ENCODE measurements around the gene LIN7B.
"Not testable (repeated sequence)": the region's sequence is repeated elsewhere in the genome, so short reads cannot be mapped to it uniquely, and the experiment has no call there.

Gene LIN7B

DNA sequence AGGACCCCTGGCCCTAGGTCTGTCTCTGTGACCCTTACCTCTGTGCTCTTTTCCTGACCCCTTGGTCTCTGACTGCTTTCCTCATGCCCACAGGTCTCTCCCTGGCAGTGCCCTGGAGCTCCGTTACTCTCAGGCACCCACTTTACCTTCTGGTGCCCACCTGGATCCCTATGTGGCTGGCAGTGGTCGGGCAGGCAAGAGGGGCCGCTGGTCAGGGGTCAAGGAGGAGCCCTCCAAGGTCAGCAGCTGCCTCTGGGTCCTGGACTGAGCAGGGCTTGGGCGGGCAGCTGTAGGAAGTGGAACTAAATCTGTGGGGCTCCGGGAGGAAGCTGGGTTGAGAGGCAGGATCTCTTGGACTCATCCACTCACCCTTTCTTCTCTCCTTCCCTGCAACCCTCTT is 21.5 kb downstream of the LIN7B start:
- no peaks in the 10 kb centered on the region for H3K9me3 ChIP-seq (ENCODE audit: control insufficient read depth in 1 of 2, low read length in 2 of 2)
- no peak overlapping the region for H3K27ac ChIP-seq (ENCODE audit: low read length)
- H3K4me1 ChIP-seq (ENCODE audit: control insufficient read depth in 1 of 2, insufficient read depth in 2 of 2, low read length in 2 of 2): peaks cover 0 to 17% of the 10 kb centered on the region in 2 donors
- H3K4me3 ChIP-seq (ENCODE audit: low read depth in 1 of 2, low read length in 2 of 2): no peak overlapping the region
- no peaks in the 10 kb centered on the region for H3K27me3 ChIP-seq (ENCODE audit: low read depth, low read length)
- H3K36me3 ChIP-seq (ENCODE audit: control insufficient read depth in 1 of 2, insufficient read depth in 2 of 2, low read length in 2 of 2): no peaks in the 10 kb centered on the region

DNA sequence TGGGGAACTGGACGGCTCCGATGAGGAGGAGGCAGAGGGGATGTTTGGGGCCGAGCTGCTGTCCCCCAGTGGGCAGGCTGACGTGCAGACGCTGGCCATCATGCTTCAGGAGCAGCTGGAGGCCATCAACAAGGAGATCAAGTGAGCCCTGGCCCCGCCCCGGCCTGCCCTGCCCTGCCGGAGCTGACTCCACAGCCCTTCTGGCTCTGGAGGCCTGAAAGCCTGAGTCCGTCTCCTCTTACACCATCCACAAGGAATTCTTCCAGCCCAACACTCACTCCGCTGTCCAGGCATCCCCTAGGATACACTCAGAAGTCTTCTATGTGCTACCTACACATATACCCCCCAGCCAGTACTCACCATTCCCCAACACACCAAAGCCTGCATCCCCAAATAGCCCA is 22.6 kb downstream of the LIN7B start:
- H3K27me3 ChIP-seq (ENCODE audit: low read depth, low read length): no peaks in the 10 kb centered on the region
- H3K27ac ChIP-seq (ENCODE audit: low read length): no peak overlapping the region
- no peaks in the 10 kb centered on the region for H3K9me3 ChIP-seq (ENCODE audit: control insufficient read depth in 1 of 2, low read length in 2 of 2)
- H3K36me3 ChIP-seq (ENCODE audit: control insufficient read depth in 1 of 2, insufficient read depth in 2 of 2, low read length in 2 of 2): no peaks in the 10 kb centered on the region
- H3K4me3 ChIP-seq (ENCODE audit: low read depth in 1 of 2, low read length in 2 of 2): no peak overlapping the region
- peaks cover 0 to 17% of the 10 kb centered on the region in 2 donors for H3K4me1 ChIP-seq (ENCODE audit: control insufficient read depth in 1 of 2, insufficient read depth in 2 of 2, low read length in 2 of 2)

DNA sequence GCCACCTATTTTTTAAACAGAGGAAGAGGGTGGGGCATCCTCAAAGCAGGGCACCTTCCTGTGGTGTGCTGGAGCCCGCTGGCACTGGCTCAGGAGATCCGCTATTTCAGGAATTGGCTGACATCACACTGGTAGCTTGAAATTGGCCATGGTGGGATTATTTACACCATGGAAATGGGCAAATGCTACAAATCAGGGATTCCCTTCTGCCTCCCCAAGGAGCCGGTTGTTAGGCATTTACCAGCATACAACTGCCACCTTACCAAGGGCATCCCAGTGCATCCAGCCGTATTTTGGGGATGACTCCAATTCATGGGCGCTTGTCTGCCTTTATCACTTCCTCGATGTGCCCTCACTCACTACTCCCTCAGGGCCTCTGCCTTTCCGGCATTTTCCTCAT is 26.8 kb downstream of the LIN7B start:
- Histone ChIP-seq H3K4me3 (ENCODE audit: low read depth in 1 of 2, low read length in 2 of 2) (no peak overlapping the region), H3K4me1 (ENCODE audit: control insufficient read depth in 1 of 2, insufficient read depth in 2 of 2, low read length in 2 of 2) (peaks cover 0 to 21% of the 10 kb centered on the region in 2 donors), H3K27ac (ENCODE audit: low read length) (no peak overlapping the region), H3K9me3 (ENCODE audit: control insufficient read depth in 1 of 2, low read length in 2 of 2) (no peaks in the 10 kb centered on the region), H3K36me3 (ENCODE audit: control insufficient read depth in 1 of 2, insufficient read depth in 2 of 2, low read length in 2 of 2) (no peaks in the 10 kb centered on the region), H3K27me3 (ENCODE audit: low read depth, low read length) (no peaks in the 10 kb centered on the region)

DNA sequence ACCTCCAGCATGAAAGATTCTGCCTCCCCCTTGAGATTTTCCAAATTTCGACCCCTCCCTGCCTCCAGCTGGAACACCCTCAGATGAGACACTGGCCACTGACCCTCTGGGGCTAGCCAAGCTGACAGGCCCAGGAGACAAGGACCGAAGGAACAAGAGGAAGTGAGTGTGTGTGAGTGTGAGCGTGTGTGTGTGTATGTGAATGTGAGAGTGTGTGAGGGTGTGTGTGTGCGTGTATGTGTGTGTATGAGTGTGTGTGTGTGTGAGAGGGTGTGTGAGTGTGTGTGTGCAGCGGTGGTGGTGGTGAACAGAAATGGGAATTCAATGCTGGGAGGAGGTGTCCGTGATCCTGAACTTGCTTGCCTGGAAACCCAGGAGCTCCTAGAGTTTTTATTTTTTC is 27.2 kb downstream of the LIN7B start:
- Histone ChIP-seq H3K27me3 (ENCODE audit: low read depth, low read length) (no peaks in the 10 kb centered on the region), H3K4me3 (ENCODE audit: low read depth in 1 of 2, low read length in 2 of 2) (no peak overlapping the region), H3K4me1 (ENCODE audit: control insufficient read depth in 1 of 2, insufficient read depth in 2 of 2, low read length in 2 of 2) (peaks cover 0 to 25% of the 10 kb centered on the region in 2 donors)

DNA sequence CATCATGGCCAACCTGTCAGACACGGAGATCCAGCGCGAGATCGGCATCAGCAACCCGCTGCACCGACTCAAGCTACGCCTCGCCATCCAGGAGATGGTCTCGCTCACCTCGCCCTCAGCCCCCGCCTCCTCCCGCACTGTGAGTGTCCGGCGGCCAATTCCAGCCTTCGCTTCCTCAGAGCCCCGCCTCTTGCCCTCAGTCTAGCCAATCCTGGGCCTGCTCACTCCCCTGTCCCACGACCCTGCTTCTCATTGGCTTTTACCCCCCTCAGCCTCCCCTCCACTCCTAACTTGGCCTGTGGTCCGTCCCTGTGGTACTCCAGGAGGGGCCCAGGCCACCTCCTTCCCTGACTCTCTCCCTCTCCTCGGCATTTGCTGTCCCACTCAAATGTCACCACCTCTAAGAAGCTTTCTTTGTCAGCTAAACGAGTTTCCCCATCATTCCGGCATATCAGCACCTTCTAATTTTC is 28.7 kb downstream of the LIN7B start:
- Histone ChIP-seq H3K27ac (ENCODE audit: low read length) (no peak overlapping the region), H3K4me1 (ENCODE audit: control insufficient read depth in 1 of 2, insufficient read depth in 2 of 2, low read length in 2 of 2) (peaks cover 0 to 26% of the 10 kb centered on the region in 2 donors), H3K27me3 (ENCODE audit: low read depth, low read length) (no peaks in the 10 kb centered on the region), H3K9me3 (ENCODE audit: control insufficient read depth in 1 of 2, low read length in 2 of 2) (no peaks in the 10 kb centered on the region), H3K4me3 (ENCODE audit: low read depth in 1 of 2, low read length in 2 of 2) (peak overlapping the region; percentile 68 to 75), H3K36me3 (ENCODE audit: control insufficient read depth in 1 of 2, insufficient read depth in 2 of 2, low read length in 2 of 2) (no peaks in the 10 kb centered on the region)

More for the DNA sequence above, 27.2 kb downstream of the LIN7B start:
- H3K9me3 ChIP-seq (ENCODE audit: control insufficient read depth in 1 of 2, low read length in 2 of 2): no peaks in the 10 kb centered on the region
- H3K27ac ChIP-seq (ENCODE audit: low read length): no peak overlapping the region
- H3K36me3 ChIP-seq (ENCODE audit: control insufficient read depth in 1 of 2, insufficient read depth in 2 of 2, low read length in 2 of 2): no peaks in the 10 kb centered on the region

DNA sequence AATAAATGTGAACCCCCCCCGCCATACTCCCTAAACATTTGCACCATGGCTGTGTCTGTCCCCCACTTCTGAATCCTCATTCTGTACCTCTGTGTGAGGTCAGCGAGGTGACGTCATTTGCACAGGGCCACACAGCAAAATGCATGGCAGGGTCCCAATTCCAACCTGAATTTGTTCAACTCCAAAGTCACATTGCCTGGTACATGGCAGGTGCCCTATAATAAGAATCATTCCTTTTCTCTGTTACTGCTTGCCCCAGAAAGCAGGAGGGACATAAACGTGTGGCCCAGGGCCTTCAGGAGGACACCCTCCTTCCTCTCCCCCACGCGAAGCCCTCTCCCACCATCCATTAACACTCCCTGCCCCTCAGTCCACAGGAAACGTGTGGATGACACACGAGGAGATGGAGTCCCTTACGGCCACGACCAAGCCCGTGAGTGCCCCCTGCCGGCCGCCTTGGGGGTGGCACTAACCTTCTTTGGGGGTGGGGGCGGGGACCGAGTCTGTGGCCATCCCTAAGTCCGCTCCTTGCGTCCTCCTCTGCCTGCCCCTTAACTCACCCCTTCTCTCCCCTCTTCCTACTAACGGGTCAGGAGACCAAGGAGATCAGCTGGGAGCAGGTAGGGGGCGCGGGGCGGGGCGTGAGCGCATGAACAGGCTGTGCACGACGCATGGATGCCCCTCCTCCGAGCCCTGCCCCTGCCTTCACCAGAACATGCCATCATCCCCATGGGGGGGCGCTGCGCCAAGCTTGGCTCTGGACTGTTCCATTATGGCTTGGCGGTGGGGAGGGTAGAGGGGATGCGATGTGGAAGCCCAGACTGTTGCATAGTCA is 31.6 kb downstream of the LIN7B start:
- peak overlapping the region in 1 of 2 donors; percentile 49 for H3K4me3 ChIP-seq (ENCODE audit: low read depth in 1 of 2, low read length in 2 of 2)
- no peaks in the 10 kb centered on the region for H3K36me3 ChIP-seq (ENCODE audit: control insufficient read depth in 1 of 2, insufficient read depth in 2 of 2, low read length in 2 of 2)
- H3K27ac ChIP-seq (ENCODE audit: low read length): no peak overlapping the region
- H3K9me3 ChIP-seq (ENCODE audit: control insufficient read depth in 1 of 2, low read length in 2 of 2): no peaks in the 10 kb centered on the region
- H3K27me3 ChIP-seq (ENCODE audit: low read depth, low read length): no peaks in the 10 kb centered on the region
- peaks cover 0 to 37% of the 10 kb centered on the region in 2 donors for H3K4me1 ChIP-seq (ENCODE audit: control insufficient read depth in 1 of 2, insufficient read depth in 2 of 2, low read length in 2 of 2)

DNA sequence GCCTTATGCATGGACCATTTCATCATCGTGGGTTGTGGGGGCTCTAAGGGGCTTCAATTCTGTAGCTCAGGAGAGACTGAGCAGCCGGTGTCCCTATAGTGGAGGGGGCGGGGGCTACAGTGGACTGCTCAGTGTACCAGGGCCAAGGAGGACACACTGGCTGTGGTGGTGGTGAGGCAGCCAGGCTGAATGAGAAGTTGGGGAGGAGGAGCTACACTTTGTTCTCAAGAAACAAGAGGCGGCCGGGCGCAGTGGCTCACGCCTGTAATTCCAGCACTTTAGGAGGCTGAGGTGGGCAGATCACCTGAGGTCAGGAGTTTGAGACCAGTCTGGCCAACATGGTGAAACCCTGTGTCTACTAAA is 32.2 kb downstream of the LIN7B start:
- not testable (repeated sequence) for H3K27me3 ChIP-seq (ENCODE audit: low read depth, low read length); H3K27ac ChIP-seq (ENCODE audit: low read length)
- peak overlapping the region in 1 of 2 donors; percentile 49 for H3K4me3 ChIP-seq (ENCODE audit: low read depth in 1 of 2, low read length in 2 of 2)

DNA sequence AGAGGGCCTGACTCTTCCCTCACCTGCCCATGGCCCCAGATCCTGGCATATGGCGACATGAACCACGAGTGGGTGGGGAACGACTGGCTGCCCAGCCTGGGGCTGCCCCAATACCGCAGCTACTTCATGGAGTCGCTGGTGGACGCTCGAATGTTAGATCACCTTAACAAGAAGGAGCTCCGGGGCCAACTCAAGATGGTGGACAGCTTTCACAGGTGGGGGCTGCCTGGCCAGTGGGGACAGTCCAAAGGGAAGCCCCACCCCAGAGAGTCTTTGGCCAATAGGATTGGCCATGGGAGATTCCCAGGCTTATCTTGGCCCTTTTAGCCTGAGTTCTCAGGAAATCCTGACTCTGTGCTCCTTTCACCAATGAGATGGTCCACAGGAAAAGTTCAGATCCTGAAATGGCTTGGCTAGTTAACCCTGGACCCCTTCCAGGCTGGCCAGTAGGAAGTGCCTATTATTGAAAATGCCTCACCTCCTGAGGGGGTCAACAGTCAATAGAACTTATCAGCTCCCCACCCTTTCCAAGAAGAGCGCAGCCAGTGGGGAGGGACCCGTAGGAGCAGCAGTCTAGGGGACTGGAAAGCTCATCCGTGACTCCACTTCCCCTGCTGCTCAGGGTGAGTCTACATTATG is 34.0 kb downstream of the LIN7B start:
- Histone ChIP-seq H3K36me3 (ENCODE audit: control insufficient read depth in 1 of 2, insufficient read depth in 2 of 2, low read length in 2 of 2) (no peaks in the 10 kb centered on the region), H3K4me1 (ENCODE audit: control insufficient read depth in 1 of 2, insufficient read depth in 2 of 2, low read length in 2 of 2) (peaks cover 3 to 33% of the 10 kb centered on the region in 2 donors), H3K27me3 (ENCODE audit: low read depth, low read length) (no peaks in the 10 kb centered on the region), H3K4me3 (ENCODE audit: low read depth in 1 of 2, low read length in 2 of 2) (peak overlapping the region; percentile 39 to 78), H3K9me3 (ENCODE audit: control insufficient read depth in 1 of 2, low read length in 2 of 2) (no peaks in the 10 kb centered on the region), H3K27ac (ENCODE audit: low read length) (no peak overlapping the region)

More for the DNA sequence above, 32.2 kb downstream of the LIN7B start:
- H3K4me1 ChIP-seq (ENCODE audit: control insufficient read depth in 1 of 2, insufficient read depth in 2 of 2, low read length in 2 of 2): peaks cover 1 to 40% of the 10 kb centered on the region in 2 donors
- not testable (repeated sequence) for H3K9me3 ChIP-seq (ENCODE audit: control insufficient read depth in 1 of 2, low read length in 2 of 2); H3K36me3 ChIP-seq (ENCODE audit: control insufficient read depth in 1 of 2, insufficient read depth in 2 of 2, low read length in 2 of 2)

DNA sequence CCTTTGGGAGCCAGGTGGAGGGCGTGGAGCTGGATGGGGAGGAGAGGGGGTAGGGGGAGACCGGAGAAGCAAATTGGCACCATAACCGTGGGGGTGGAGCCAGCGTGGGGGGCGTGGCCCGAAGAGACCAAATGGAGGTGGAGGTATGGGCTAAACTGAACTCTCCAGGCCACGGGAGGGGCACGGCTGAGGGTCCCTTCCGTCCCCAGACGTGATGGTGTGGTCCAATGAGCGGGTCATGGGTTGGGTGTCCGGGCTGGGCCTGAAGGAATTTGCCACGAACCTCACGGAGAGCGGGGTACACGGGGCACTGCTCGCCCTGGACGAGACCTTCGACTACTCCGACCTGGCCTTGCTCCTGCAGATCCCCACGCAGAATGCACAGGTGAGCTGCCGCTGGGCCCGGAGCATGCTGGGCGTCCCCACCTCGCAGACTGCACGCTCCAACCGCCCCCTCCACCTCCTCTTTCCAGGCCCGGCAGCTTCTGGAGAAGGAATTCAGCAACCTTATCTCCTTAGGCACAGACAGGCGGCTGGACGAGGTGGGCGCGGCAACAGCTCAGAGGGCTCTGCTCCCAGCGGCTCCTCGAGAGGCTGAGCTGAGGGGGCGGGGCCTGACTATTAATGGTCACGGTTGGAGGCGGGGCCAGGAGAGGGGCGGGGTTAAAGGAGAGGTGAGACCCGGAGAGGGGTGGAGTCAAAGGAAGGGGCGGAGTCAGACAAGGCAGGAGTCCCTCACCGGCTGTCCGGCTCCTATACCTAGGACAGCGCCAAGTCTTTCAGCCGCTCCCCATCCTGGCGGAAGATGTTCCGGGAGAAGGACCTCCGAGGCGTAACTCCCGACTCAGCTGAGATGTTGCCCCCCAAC is 34.8 kb downstream of the LIN7B start:
- H3K27ac ChIP-seq (ENCODE audit: low read length): peak overlapping the region; percentile 83

DNA sequence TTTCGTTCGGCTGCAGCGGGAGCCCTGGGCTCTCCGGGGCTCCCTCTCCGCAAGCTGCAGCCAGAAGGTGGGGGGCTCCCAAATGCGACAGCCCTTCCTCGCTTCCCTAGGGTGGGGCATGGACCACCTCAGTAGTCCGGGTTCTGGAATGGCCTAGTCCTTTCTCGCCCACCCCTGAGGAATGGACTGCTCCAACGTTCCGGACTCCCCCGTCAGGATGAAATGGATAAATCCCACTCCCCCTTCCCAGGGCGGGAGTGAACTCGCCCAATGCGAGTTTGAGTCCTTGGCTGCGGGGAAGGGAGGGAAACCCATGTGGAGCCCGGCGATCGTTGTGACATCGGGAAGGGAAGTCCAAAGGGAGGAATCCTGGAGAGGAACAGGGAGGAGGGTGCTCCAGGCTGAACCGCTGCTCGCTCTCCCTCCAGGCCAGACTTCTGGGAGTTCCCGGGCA is 35.5 kb downstream of the LIN7B start:
- H3K4me3 ChIP-seq (ENCODE audit: low read depth in 1 of 2, low read length in 2 of 2): peak overlapping the region; percentile 73 to 78
- H3K9me3 ChIP-seq (ENCODE audit: control insufficient read depth in 1 of 2, low read length in 2 of 2): no peaks in the 10 kb centered on the region
- H3K36me3 ChIP-seq (ENCODE audit: control insufficient read depth in 1 of 2, insufficient read depth in 2 of 2, low read length in 2 of 2): no peaks in the 10 kb centered on the region
- H3K27ac ChIP-seq (ENCODE audit: low read length): peak overlapping the region; percentile 83
- no peaks in the 10 kb centered on the region for H3K27me3 ChIP-seq (ENCODE audit: low read depth, low read length)
- H3K4me1 ChIP-seq (ENCODE audit: control insufficient read depth in 1 of 2, insufficient read depth in 2 of 2, low read length in 2 of 2): peaks cover 3 to 31% of the 10 kb centered on the region in 2 donors

More for the DNA sequence above, 34.8 kb downstream of the LIN7B start:
- H3K4me1 ChIP-seq (ENCODE audit: control insufficient read depth in 1 of 2, insufficient read depth in 2 of 2, low read length in 2 of 2): peaks cover 3 to 31% of the 10 kb centered on the region in 2 donors
- no peaks in the 10 kb centered on the region for H3K36me3 ChIP-seq (ENCODE audit: control insufficient read depth in 1 of 2, insufficient read depth in 2 of 2, low read length in 2 of 2)
- no peaks in the 10 kb centered on the region for H3K27me3 ChIP-seq (ENCODE audit: low read depth, low read length)
- H3K4me3 ChIP-seq (ENCODE audit: low read depth in 1 of 2, low read length in 2 of 2): peak overlapping the region; percentile 73 to 78
- no peaks in the 10 kb centered on the region for H3K9me3 ChIP-seq (ENCODE audit: control insufficient read depth in 1 of 2, low read length in 2 of 2)
